ENCODE measurements around the gene AGAP1. TPM values are rescaled to one million over a fixed set of nuclear protein-coding genes. Genes with fewer than 3 reads are reported as not detected.

AGAP1 gene
- total RNA-seq, 4 donors from 2014 or later: 23.4 to 46.5 (median 29.3) TPM

GRCh38 chr2:236047886-236048540, 554.2 kb downstream of the AGAP1 start:
- no peak for DNase-seq
- H3K36me3 ChIP-seq: no peaks in the 10 kb centered on the region
- WGBS, 2 donors: 91 to 95% methylated on average over 10 of the region's 10 CpGs
- no peaks in the 10 kb centered on the region for H3K27me3 ChIP-seq
- no peaks in the 10 kb centered on the region for H3K4me1 ChIP-seq
- H3K4me3 ChIP-seq (replicated peaks in 1 of 3): no peak overlapping the region
- no peak overlapping the region for H3K27ac ChIP-seq
- TF ChIP-seq, protein P1, sequence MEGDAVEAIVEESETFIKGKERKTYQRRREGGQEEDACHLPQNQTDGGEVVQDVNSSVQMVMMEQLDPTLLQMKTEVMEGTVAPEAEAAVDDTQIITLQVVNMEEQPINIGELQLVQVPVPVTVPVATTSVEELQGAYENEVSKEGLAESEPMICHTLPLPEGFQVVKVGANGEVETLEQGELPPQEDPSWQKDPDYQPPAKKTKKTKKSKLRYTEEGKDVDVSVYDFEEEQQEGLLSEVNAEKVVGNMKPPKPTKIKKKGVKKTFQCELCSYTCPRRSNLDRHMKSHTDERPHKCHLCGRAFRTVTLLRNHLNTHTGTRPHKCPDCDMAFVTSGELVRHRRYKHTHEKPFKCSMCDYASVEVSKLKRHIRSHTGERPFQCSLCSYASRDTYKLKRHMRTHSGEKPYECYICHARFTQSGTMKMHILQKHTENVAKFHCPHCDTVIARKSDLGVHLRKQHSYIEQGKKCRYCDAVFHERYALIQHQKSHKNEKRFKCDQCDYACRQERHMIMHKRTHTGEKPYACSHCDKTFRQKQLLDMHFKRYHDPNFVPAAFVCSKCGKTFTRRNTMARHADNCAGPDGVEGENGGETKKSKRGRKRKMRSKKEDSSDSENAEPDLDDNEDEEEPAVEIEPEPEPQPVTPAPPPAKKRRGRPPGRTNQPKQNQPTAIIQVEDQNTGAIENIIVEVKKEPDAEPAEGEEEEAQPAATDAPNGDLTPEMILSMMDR (IDR thresholded peaks at IDR 0.05): no peak
- TF ChIP-seq POLR2A (IDR thresholded peaks at IDR 0.05): no peak
- no peaks in the 10 kb centered on the region for H3K9me3 ChIP-seq
- intact Hi-C loops (cut with DNase I): no loop called here

DNA sequence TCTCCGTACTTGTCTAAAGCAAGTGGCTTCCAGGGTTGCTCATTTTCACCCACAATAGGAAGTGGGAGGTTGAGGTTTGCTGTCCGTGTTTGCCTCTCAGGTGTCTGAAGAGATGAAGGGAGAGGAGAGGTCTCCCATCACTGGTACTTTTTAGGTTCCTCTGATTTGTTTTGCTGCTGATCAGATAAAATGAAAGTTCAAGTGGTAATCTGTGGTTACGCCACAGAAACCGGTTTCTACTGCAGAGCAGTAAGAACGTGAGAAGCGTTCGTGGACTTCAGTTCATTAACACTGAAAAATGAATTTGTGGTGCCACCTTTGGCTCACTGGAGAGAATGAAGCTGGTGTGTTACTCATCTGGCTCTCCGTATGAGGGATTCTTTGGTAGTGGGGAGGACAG, 556.1 kb downstream of the AGAP1 start:
- Histone ChIP-seq H3K27me3 (no peaks in the 10 kb centered on the region), H3K27ac (no peak overlapping the region), H3K4me3 (replicated peaks in 1 of 3) (no peak overlapping the region), H3K9me3 (no peaks in the 10 kb centered on the region), H3K36me3 (no peaks in the 10 kb centered on the region), H3K4me1 (no peaks in the 10 kb centered on the region)
- TF ChIP-seq, protein P1 (IDR thresholded peaks at IDR 0.05): no peak
- no peak for TF ChIP-seq POLR2A (IDR thresholded peaks at IDR 0.05)
- whole genome bisulfite sequencing, 2 donors: 89 to 92% methylated on average over 8 of the region's 8 CpGs
- intact Hi-C loops (cut with DNase I): no loop called here
- DNase-seq: no peak

GRCh38 chr2:236051351-236051750, 557.5 kb downstream of the AGAP1 start:
- Histone ChIP-seq H3K4me1 (no peaks in the 10 kb centered on the region), H3K9me3 (no peaks in the 10 kb centered on the region), H3K4me3 (replicated peaks in 1 of 3) (no peak overlapping the region), H3K27me3 (no peaks in the 10 kb centered on the region), H3K27ac (no peak overlapping the region), H3K36me3 (no peaks in the 10 kb centered on the region)
- DNase-seq: no peak
- TF ChIP-seq, protein P1 (IDR thresholded peaks at IDR 0.05): no peak
- no peak for TF ChIP-seq POLR2A (IDR thresholded peaks at IDR 0.05)
- 72 to 78% methylated on average over 10 of the region's 10 CpGs for WGBS, 2 donors
- intact Hi-C loops (cut with DNase I): no loop called here

- no peak for TF ChIP-seq POLR2A (IDR thresholded peaks at IDR 0.05)
- TF ChIP-seq, protein P1 (IDR thresholded peaks at IDR 0.05): no peak
- H3K9me3 ChIP-seq: no peaks in the 10 kb centered on the region
- no peaks in the 10 kb centered on the region for H3K36me3 ChIP-seq
- no peak for DNase-seq
- H3K4me3 ChIP-seq (replicated peaks in 1 of 3): no peak overlapping the region
- H3K27ac ChIP-seq: no peak overlapping the region
- 86 to 87% methylated on average over 11 of the region's 11 CpGs for WGBS, 2 donors
- intact Hi-C loops (cut with DNase I): no loop called here
- no peaks in the 10 kb centered on the region for H3K4me1 ChIP-seq
- H3K27me3 ChIP-seq: no peaks in the 10 kb centered on the region
These were observed 558.0 kb downstream of the AGAP1 start for GRCh38 chr2:236051806-236052205.

GRCh38 chr2:236052206-236052605, 558.4 kb downstream of the AGAP1 start:
- TF ChIP-seq, protein P1 (IDR thresholded peaks at IDR 0.05): no peak
- TF ChIP-seq POLR2A (IDR thresholded peaks at IDR 0.05): no peak
- 90 to 95% methylated on average over 14 of the region's 14 CpGs for WGBS, 2 donors
- no peak for DNase-seq
- Histone ChIP-seq H3K36me3 (no peaks in the 10 kb centered on the region), H3K27me3 (no peaks in the 10 kb centered on the region), H3K4me1 (no peaks in the 10 kb centered on the region), H3K4me3 (replicated peaks in 1 of 3) (no peak overlapping the region), H3K9me3 (no peaks in the 10 kb centered on the region), H3K27ac (no peak overlapping the region)
- intact Hi-C loops (cut with DNase I): no loop called here

Measured in thyroid gland (tissue), 4 donors.